AG09309 (cell line): ENCODE data around the gene SMR3A.

Source experiments
- DNase-seq: peaks from one replicate; pipeline ENCODE4 v3.0.0-alpha.2; 2010; ENCODE audit warnings: low read depth
- H3K4me3 ChIP-seq: 2 replicates; pipeline ENCODE4 v1.5.1; 2011; ENCODE audit warnings: mild to moderate bottlenecking, low read depth, low read length, moderate library complexity; ENCODE audit not compliant: control insufficient read depth
- TF ChIP-seq, protein P1 (sequence below): IDR thresholded peaks from 2 replicates; pipeline ENCODE4 v1.5.1; 2011; ENCODE audit warnings: mild to moderate bottlenecking, low read depth, low read length, inconsistent platforms; ENCODE audit not compliant: insufficient read depth, control insufficient read depth; ENCODE audit errors: missing control alignments

Gene SMR3A

DNA sequence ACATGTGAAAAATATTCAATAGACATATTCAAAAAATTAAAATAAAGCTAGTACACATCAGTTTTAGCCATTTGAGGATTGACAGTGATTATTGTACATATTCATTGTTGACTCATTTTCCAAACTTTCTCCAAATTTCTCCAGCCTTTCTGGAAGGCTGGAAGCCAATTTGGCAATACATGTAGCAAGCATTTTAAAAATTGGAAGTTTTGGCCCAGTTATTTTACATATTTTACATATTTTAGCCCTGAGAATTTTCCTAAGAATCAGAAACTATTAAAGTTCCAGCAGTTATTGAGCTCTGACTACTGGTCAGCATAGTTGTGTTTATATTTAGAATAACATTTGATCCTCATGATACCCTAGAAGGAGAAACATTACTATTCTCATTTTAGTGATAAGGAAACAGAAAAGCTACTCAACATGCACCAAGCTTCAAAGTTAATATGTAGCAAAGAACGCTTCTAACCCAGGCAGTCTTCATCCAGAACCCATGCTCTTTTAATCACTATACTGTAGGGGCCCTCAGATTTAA is 22.6 kb upstream of the SMR3A start:
- no peak overlapping the region for H3K4me3 ChIP-seq
- TF ChIP-seq, protein P1, sequence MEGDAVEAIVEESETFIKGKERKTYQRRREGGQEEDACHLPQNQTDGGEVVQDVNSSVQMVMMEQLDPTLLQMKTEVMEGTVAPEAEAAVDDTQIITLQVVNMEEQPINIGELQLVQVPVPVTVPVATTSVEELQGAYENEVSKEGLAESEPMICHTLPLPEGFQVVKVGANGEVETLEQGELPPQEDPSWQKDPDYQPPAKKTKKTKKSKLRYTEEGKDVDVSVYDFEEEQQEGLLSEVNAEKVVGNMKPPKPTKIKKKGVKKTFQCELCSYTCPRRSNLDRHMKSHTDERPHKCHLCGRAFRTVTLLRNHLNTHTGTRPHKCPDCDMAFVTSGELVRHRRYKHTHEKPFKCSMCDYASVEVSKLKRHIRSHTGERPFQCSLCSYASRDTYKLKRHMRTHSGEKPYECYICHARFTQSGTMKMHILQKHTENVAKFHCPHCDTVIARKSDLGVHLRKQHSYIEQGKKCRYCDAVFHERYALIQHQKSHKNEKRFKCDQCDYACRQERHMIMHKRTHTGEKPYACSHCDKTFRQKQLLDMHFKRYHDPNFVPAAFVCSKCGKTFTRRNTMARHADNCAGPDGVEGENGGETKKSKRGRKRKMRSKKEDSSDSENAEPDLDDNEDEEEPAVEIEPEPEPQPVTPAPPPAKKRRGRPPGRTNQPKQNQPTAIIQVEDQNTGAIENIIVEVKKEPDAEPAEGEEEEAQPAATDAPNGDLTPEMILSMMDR: no peak
- DNase-seq: no peak

DNA sequence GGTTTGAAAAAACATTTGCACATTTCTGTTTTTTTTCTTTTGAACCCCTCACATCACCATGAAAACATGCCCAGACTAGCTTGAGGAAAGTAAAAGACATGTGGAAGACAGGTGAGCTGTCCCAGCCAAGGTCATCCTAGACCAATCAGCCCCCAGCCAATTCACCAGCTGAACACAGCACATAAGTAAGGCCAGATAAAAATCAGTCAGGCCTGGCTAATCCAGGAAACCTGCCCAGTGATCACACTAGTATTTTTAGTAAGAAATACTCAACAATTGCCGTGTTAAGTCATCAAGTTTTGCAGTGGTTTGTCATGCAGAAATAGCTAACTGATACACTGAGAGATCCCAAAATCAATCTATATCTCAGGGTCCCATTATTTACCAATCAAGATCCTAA is 4.4 kb upstream of the SMR3A start:
- no peak overlapping the region for H3K4me3 ChIP-seq
- TF ChIP-seq, protein P1: no peak
- DNase-seq: no peak

DNA sequence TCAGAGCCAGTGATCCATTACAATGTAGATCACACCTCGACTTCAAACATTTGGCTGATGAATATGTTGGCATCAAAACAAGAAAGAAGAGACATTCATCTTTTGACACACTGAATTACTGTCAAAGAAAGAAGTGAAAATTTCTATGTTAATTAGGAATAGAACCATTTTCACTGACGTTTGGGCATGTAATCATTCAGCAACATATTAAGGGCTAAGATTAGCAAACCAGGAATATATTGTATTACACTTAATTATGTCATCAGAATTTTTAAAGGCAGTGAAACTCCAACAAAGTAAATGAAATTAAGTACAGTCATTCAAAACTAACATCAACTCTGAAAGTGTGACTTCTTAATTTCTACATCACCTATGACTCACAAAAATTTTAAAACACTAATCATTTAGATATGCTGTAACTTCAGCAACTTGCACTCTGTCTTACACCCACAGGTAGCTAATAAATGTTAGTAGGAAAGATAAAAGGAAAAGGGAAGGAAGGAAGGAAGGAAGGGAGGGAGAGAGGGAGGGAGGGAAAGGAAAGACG is 1.4 kb upstream of the SMR3A start:
- TF ChIP-seq, protein P1: no peak
- no peak for DNase-seq
- no peak overlapping the region for H3K4me3 ChIP-seq

DNA sequence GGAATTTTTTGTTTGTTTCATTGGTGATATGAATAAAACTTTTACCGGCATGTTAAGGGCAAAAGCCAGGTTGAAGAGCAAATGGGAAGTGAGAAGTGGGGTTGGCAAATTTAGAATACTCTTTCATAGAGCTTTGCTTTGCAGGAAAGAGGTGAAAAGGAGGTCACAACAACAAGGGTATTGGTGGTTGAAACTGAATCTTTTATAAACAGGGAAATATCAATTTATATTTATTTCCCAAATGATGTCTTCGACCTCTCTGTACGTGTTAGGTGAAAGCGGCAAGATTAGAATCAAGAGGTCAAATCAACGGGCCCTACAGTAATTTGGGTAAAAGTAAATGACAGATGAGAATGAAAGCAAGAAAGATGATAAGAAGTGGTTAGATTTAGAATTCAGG is 3.4 kb downstream of the SMR3A start:
- DNase-seq: no peak
- no peak overlapping the region for H3K4me3 ChIP-seq
- TF ChIP-seq, protein P1: no peak

DNA sequence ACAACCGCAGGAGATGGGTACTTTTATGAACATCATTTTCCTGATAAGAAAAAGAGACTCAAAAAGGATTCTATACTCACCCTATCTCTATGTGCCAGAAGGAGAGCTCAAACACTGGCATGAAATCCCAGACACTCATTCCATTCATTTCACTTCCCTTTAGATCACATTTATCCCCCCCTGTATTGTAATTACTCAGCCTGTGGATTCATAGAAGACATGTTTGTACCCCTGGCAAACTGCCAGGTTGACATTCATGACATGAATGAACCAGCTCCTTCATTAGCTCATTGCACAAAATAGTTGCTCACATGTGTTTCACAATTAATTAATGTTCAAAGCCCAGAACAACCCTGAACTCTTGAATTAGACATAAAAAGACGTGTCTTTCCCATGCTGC is 4.9 kb downstream of the SMR3A start:
- H3K4me3 ChIP-seq: no peak overlapping the region
- TF ChIP-seq, protein P1: no peak
- no peak for DNase-seq

DNA sequence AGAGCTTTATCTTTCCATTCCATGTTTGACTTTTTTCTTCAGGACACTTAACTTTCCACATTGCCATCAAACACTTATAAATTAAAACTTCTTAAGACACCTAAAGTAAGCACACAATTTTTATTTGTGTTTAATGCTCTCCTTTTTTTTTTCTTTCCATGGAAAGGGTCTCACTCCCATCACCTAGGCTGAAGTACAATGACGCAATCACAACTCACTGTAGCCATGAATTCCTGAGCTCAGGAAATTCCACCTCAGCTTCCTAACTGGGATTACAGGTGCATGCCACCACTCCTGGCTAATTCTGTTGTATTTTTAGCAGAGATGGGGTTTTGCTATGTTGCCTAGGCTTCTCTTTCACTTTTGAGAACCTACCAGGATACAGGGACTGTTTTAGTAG is 7.3 kb downstream of the SMR3A start:
- no peak for DNase-seq
- TF ChIP-seq, protein P1: no peak
- H3K4me3 ChIP-seq: no peak overlapping the region
